Measurements from ENCODE around the gene AOAH. TPM values are rescaled to one million over a fixed set of nuclear protein-coding genes. Genes with fewer than 3 reads are reported as not detected.

Gene AOAH
- total RNA-seq, 2 donors from 2014 or later = 5.2 to 6.0 TPM

GRCh38 chr7:36607721-36608095, 116.6 kb downstream of the AOAH start:
- H3K9me3 Mint-ChIP-seq = no peaks in the 10 kb centered on the region
- DNase-seq (ENCODE audit: low spot score in 2 of 2) (no peak), ATAC-seq (no peak)
- H3K36me3 Mint-ChIP-seq = no peaks in the 10 kb centered on the region
- no peak overlapping the region for H3K27ac Mint-ChIP-seq

GRCh38 chr7:36606976-36607720, 117.1 kb downstream of the AOAH start:
- no peak for DNase-seq (ENCODE audit: low spot score in 2 of 2)
- Mint-ChIP-seq H3K27ac (peak overlapping the region in 1 of 2 donors; percentile 16), H3K9me3 (no peaks in the 10 kb centered on the region), H3K36me3 (no peaks in the 10 kb centered on the region)
- no peak for ATAC-seq

GRCh38 chr7:36606153-36606975, 117.9 kb downstream of the AOAH start:
- peak overlapping the region in 1 of 2 donors; percentile 16 for H3K27ac Mint-ChIP-seq
- H3K9me3 Mint-ChIP-seq = no peaks in the 10 kb centered on the region
- ATAC-seq (no peak), DNase-seq (ENCODE audit: low spot score in 2 of 2) (no peak)
- H3K36me3 Mint-ChIP-seq = no peaks in the 10 kb centered on the region

- DNase-seq (ENCODE audit: low spot score in 2 of 2) = no peak
- Mint-ChIP-seq H3K9me3 (peaks cover 0 to 3% of the 10 kb centered on the region in 2 donors), H3K27ac (no peak overlapping the region), H3K36me3 (no peaks in the 10 kb centered on the region)
- no peak for ATAC-seq
These were observed 118.8 kb downstream of the AOAH start for GRCh38 chr7:36605261-36606051.

GRCh38 chr7:36604806-36605205, 119.5 kb downstream of the AOAH start:
- H3K9me3 Mint-ChIP-seq = peaks cover 0 to 3% of the 10 kb centered on the region in 2 donors
- no peaks in the 10 kb centered on the region for H3K36me3 Mint-ChIP-seq
- ATAC-seq (no peak), DNase-seq (ENCODE audit: low spot score in 2 of 2) (no peak)
- no peak overlapping the region for H3K27ac Mint-ChIP-seq

- no peak for DNase-seq (ENCODE audit: low spot score in 2 of 2)
- peak; percentile 31 to 70 for ATAC-seq
- peak overlapping the region; percentile 15 to 17 for H3K27ac Mint-ChIP-seq
- H3K36me3 Mint-ChIP-seq = no peaks in the 10 kb centered on the region
- peaks cover 0 to 3% of the 10 kb centered on the region in 2 donors for H3K9me3 Mint-ChIP-seq
These were observed 121.1 kb downstream of the AOAH start for GRCh38 chr7:36602934-36603887.

- Mint-ChIP-seq H3K9me3 (peaks cover 0 to 3% of the 10 kb centered on the region in 2 donors), H3K36me3 (no peaks in the 10 kb centered on the region), H3K27ac (peak overlapping the region in 1 of 2 donors; percentile 17)
- peak in 1 of 2 donors; percentile 31 for ATAC-seq
- DNase-seq (ENCODE audit: low spot score in 2 of 2) = no peak
These were observed 121.8 kb downstream of the AOAH start for GRCh38 chr7:36602511-36602910.

- peaks cover 0 to 3% of the 10 kb centered on the region in 2 donors for H3K9me3 Mint-ChIP-seq
These were observed 122.7 kb downstream of the AOAH start for GRCh38 chr7:36601601-36602000.

GRCh38 chr7:36600869-36601530, 123.3 kb downstream of the AOAH start:
- ATAC-seq = peak; percentile 83 to 93
- DNase-seq (ENCODE audit: low spot score in 2 of 2) = no peak
- Mint-ChIP-seq H3K9me3 (peaks cover 0 to 3% of the 10 kb centered on the region in 2 donors), H3K36me3 (no peaks in the 10 kb centered on the region), H3K27ac (peak overlapping the region; percentile 55 to 88)

More at GRCh38 chr7:36601601-36602000, 122.7 kb downstream of the AOAH start:
- peak overlapping the region; percentile 55 to 88 for H3K27ac Mint-ChIP-seq
- H3K36me3 Mint-ChIP-seq = no peaks in the 10 kb centered on the region
- DNase-seq (ENCODE audit: low spot score in 2 of 2) (no peak), ATAC-seq (peak in 1 of 2 donors; percentile 7)

GRCh38 chr7:36600314-36600682, 124.0 kb downstream of the AOAH start:
- ATAC-seq (no peak), DNase-seq (ENCODE audit: low spot score in 2 of 2) (no peak)
- Mint-ChIP-seq H3K9me3 (peaks cover 0 to 3% of the 10 kb centered on the region in 2 donors), H3K27ac (peak overlapping the region; percentile 24 to 36), H3K36me3 (no peaks in the 10 kb centered on the region)

GRCh38 chr7:36599645-36600313, 124.5 kb downstream of the AOAH start:
- H3K9me3 Mint-ChIP-seq = peaks cover 0 to 3% of the 10 kb centered on the region in 2 donors
- no peak for ATAC-seq
- no peak for DNase-seq (ENCODE audit: low spot score in 2 of 2)
- H3K36me3 Mint-ChIP-seq = no peaks in the 10 kb centered on the region
- H3K27ac Mint-ChIP-seq = peak overlapping the region; percentile 24 to 36

- ATAC-seq = peak in 1 of 2 donors; percentile 24
- H3K9me3 Mint-ChIP-seq = peaks cover 0 to 3% of the 10 kb centered on the region in 2 donors
- H3K27ac Mint-ChIP-seq = no peak overlapping the region
- no peaks in the 10 kb centered on the region for H3K36me3 Mint-ChIP-seq
- DNase-seq (ENCODE audit: low spot score in 2 of 2) = no peak
These were observed 126.1 kb downstream of the AOAH start for GRCh38 chr7:36598054-36598674.

GRCh38 chr7:36597090-36597773, 127.1 kb downstream of the AOAH start:
- Mint-ChIP-seq H3K27ac (no peak overlapping the region), H3K9me3 (peaks cover 0 to 3% of the 10 kb centered on the region in 2 donors), H3K36me3 (no peaks in the 10 kb centered on the region)
- DNase-seq (ENCODE audit: low spot score in 2 of 2) = no peak
- no peak for ATAC-seq

- no peak for ATAC-seq
- no peaks in the 10 kb centered on the region for H3K36me3 Mint-ChIP-seq
These were observed 129.8 kb downstream of the AOAH start for GRCh38 chr7:36594445-36594844.

More at GRCh38 chr7:36594445-36594844, 129.8 kb downstream of the AOAH start:
- Mint-ChIP-seq H3K9me3 (no peaks in the 10 kb centered on the region), H3K27ac (no peak overlapping the region)
- DNase-seq (ENCODE audit: low spot score in 2 of 2) = no peak
